Endothelial cell of umbilical vein (primary cell): Measurements from ENCODE around the gene CSNK2A3. TPM values are rescaled to one million over a fixed set of nuclear protein-coding genes. Genes with fewer than 3 reads are reported as not detected.

Experiments
- BruUV-seq: library from RNA; stranded (reverse); fragments of 400-500 nt; replicated peaks from 2 replicates; lab custom pipeline; 2021; lab: Mats Ljungman, UMichigan
- CTCF ChIA-PET: fragments of 300-600, 350-600 bp; sonication (Branson Sonifier 250); formaldehyde crosslinking; loops from one replicate; lab custom pipeline; 2021; ENCODE audit warnings: antibody characterized with exemption, inconsistent platforms; lab: Charles Lee
- POLR2A ChIA-PET: fragments of 300-600, 350-600 bp; sonication (Branson Sonifier 250); formaldehyde crosslinking; loops from one replicate; lab custom pipeline; 2021; ENCODE audit warnings: antibody characterized with exemption, inconsistent platforms; lab: Charles Lee
- DNase-seq: peaks from one replicate; pipeline ENCODE4 v3.0.0-alpha.2; 2011; ENCODE audit warnings: low read depth, low spot score
- FAIRE-seq: peaks from 2 replicates; lab custom pipeline; 2011; peaks lifted over from hg19 to GRCh38; lab: Jason Lieb, UNC
- H2AFZ ChIP-seq: 2 replicates; pipeline ENCODE4 v1.6.0; 2012; ENCODE audit warnings: low read depth, low read length, control low read depth, inconsistent platforms
- H3K27ac ChIP-seq: 2 replicates; pipeline ENCODE4 v1.5.1; 2011; ENCODE audit warnings: low read depth, mild to moderate bottlenecking, control low read depth, low read length, moderate library complexity; ENCODE audit not compliant: insufficient read depth
- H3K27me3 ChIP-seq, 2 experiments: 2 replicates each; pipeline versions ENCODE4 v1.6.0 to v1.6.1; 2011; ENCODE audit warnings: low read length in 2 of 2, mixed read lengths in 1 of 2; ENCODE audit not compliant: control insufficient read depth in 2 of 2, insufficient read depth in 2 of 2
- H3K36me3 ChIP-seq, 2 experiments: 2 replicates in 1 of 2; 3 replicates in 1 of 2; pipeline ENCODE4 v1.5.1; 2011; ENCODE audit warnings: low read length in 2 of 2, mild to moderate bottlenecking in 1 of 2, moderate library complexity in 1 of 2; ENCODE audit not compliant: control insufficient read depth in 2 of 2, insufficient read depth in 2 of 2; ENCODE audit errors: extremely low read depth in 1 of 2
- H3K4me1 ChIP-seq: 3 replicates; pipeline ENCODE4 v1.5.1; 2011; ENCODE audit warnings: mild to moderate bottlenecking, low read length; ENCODE audit not compliant: control insufficient read depth, insufficient read depth; ENCODE audit errors: extremely low read depth
- H3K4me2 ChIP-seq: 2 replicates; pipeline ENCODE4 v1.6.1; 2011; ENCODE audit warnings: low read length, control low read depth, mixed read lengths; ENCODE audit not compliant: insufficient read depth
- H3K4me3 ChIP-seq, 3 experiments: fragments of 200-600 bp in 1 of 3; sonication (generic), shearing (Covaris generic) in 1 of 3; replicated peaks in 1 of 3; 2 replicates each; pipeline ENCODE4 v1.5.1; 2011 to 2016; ENCODE audit warnings: control low read depth in 3 of 3, low read length in 3 of 3, mild to moderate bottlenecking in 2 of 3, inconsistent platforms in 1 of 3, low read depth in 1 of 3, moderate library complexity in 1 of 3; ENCODE audit not compliant: insufficient read depth in 1 of 3
- H3K79me2 ChIP-seq: 2 replicates; pipeline ENCODE4 v1.6.0; 2012; ENCODE audit warnings: low read length, inconsistent platforms; ENCODE audit not compliant: control insufficient read depth, insufficient read depth
- H3K9ac ChIP-seq: replicated peaks from 2 replicates; pipeline ENCODE3; 2011; ENCODE audit warnings: low read length, control low read depth; ENCODE audit not compliant: insufficient read depth; ENCODE audit errors: extremely low read depth
- H3K9me1 ChIP-seq: replicated peaks from 3 replicates; pipeline ENCODE4 v1.6.0; 2011; ENCODE audit warnings: mild to moderate bottlenecking, low read length; ENCODE audit not compliant: control insufficient read depth, insufficient read depth; ENCODE audit errors: extremely low read depth
- H3K9me3 ChIP-seq: replicated peaks from 2 replicates; pipeline ENCODE4 v1.5.1; 2012; ENCODE audit warnings: low read length, inconsistent platforms; ENCODE audit not compliant: control insufficient read depth, insufficient read depth
- H4K20me1 ChIP-seq: replicated peaks from 2 replicates; pipeline ENCODE3; 2011; ENCODE audit warnings: mild to moderate bottlenecking, low read length; ENCODE audit not compliant: control insufficient read depth, insufficient read depth; ENCODE audit errors: extremely low read depth
- CTCF ChIP-seq, 2 donors: IDR thresholded peaks; 1 replicate in 1 of 2; 2 replicates in 1 of 2; pipeline ENCODE4 v1.5.1; 2011; ENCODE audit warnings: low read length in 2 of 2, mild to moderate bottlenecking in 2 of 2, moderate library complexity in 2 of 2, control low read depth in 1 of 2, inconsistent platforms in 1 of 2, low read depth in 1 of 2; ENCODE audit not compliant: insufficient read depth in 1 of 2; ENCODE audit errors: extremely low read depth in 1 of 2
- EZH2 ChIP-seq: IDR thresholded peaks from 2 replicates; pipeline ENCODE4 v1.6.1; 2012; ENCODE audit warnings: borderline replicate concordance, low read depth, mild to moderate bottlenecking, moderate library complexity, low read length, inconsistent platforms; ENCODE audit not compliant: severe bottlenecking
- FOS ChIP-seq: IDR thresholded peaks from 2 replicates; pipeline ENCODE4 v1.6.1; 2011; ENCODE audit warnings: mild to moderate bottlenecking, low read length, moderate library complexity, borderline replicate concordance; ENCODE audit not compliant: insufficient read depth
- GATA2 ChIP-seq: IDR thresholded peaks from 2 replicates; pipeline ENCODE4 v1.7.0; 2011; ENCODE audit warnings: low read depth, mild to moderate bottlenecking, moderate library complexity, mixed read lengths, low read length; ENCODE audit not compliant: insufficient read length, insufficient read depth
- MYC ChIP-seq: IDR thresholded peaks from one replicate; pipeline ENCODE4 v1.6.1; 2011; ENCODE audit warnings: mild to moderate bottlenecking, low read depth, low read length
- POLR2A ChIP-seq: IDR thresholded peaks from 2 replicates; pipeline ENCODE4 v1.6.1; 2012; ENCODE audit warnings: low read depth, mild to moderate bottlenecking, control low read depth, low read length
- POLR2AphosphoS5 ChIP-seq: IDR thresholded peaks from 2 replicates; pipeline ENCODE4 v1.6.1; 2012; ENCODE audit warnings: low read depth, mild to moderate bottlenecking, control low read depth, low read length, moderate library complexity; ENCODE audit not compliant: insufficient read depth
- dilution Hi-C: fragments of 300-500 bp; cut with MboI; formaldehyde crosslinking; loops from one replicate; pipeline ENCODE4 v1.15.0; 2019; ENCODE audit warnings: low sequenced_read_pairs; ENCODE audit not compliant: extremely low pct_ligation_motif_present
- intact Hi-C: fragments of 100-400 bp; cut with micrococcal nuclease; formaldehyde crosslinking; loops from one replicate; pipeline ENCODE4 v1.10.0; 2022
- polyA plus RNA-seq, 4 experiments: library from polyadenylated mRNA; depleted of rRNA in 3 of 4; stranded (reverse) in 3 of 4; unstranded in 1 of 4; fragments of >200 nt; gene quantifications; 2 replicates each; pipeline versions ENCODE4 v1.2.1 to v1.2.3, GENCODE V29; 2011 to 2012; ENCODE audit warnings: missing spikeins in 1 of 4
- total RNA-seq: library from RNA; stranded (reverse); gene quantifications from 2 replicates; pipeline ENCODE4 v1.2.3, GENCODE V29; 2021

CSNK2A3 gene
- total and polyA plus RNA-seq, 2 donors (not counting 3 experiments of a cell fraction or from before 2014, with no cell fraction given): 0.41 TPM; not detected in 1

DNA sequence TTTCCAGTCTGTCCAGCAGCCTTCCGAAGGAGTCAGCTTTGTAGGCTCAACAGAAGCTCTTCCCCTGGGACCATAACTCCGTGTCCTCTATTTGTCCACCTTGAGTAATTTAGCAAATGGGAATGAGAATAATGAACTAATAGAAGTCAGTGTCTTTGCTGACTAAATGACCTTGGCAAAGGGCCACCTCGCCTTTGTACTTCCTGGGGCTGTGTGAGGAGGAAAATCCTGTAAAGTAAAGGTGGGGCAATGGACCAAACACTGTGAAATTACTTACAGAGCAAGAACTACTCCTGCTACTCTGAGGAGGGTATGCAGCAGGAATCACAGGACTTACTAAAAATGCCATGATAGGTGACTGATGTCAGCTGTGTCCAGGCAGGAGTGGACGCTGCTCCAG is 36.2 kb upstream of the CSNK2A3 start:
- intact Hi-C loops (no loop called here), dilution Hi-C loops (no loop called here)
- POLR2A ChIA-PET: no interaction called here
- Histone ChIP-seq H3K9ac (no peak overlapping the region), H3K9me1 (no peaks in the 10 kb centered on the region), H3K27me3 (no peaks in the 10 kb centered on the region), H3K4me1 (peaks cover 14% of the 10 kb centered on the region), H3K36me3 (no peaks in the 10 kb centered on the region), H4K20me1 (no peaks in the 10 kb centered on the region), H3K27ac (no peak overlapping the region), H3K79me2 (no peaks in the 10 kb centered on the region), H3K4me3 (no peak overlapping the region), H2AFZ (no peak overlapping the region), H3K9me3 (no peaks in the 10 kb centered on the region), H3K4me2 (no peak overlapping the region)
- TF ChIP-seq MYC (no peak), CTCF (IDR thresholded peaks at IDR 0.05; ENCODE audit: extremely low read depth in 1 of 2, insufficient read depth in 1 of 2, low read depth in 1 of 2, low read length in 2 of 2) (no peak), EZH2 (no peak), FOS (no peak), POLR2A (no peak), POLR2AphosphoS5 (no peak), GATA2 (no peak)
- CTCF ChIA-PET: interaction anchor here (0.9 to 1.3 kb wide), 2 partner anchors 9 to 12 kb away, joined by 3 read pairs; no protein-coding TSS in a partner anchor
- BruUV-seq: no TSS peak
- FAIRE-seq (no peak), DNase-seq (no peak)
